Stomach (tissue), 9 donors: Measurements from ENCODE around the gene CD2BP2. TPM values are rescaled to one million over a fixed set of nuclear protein-coding genes. Genes with fewer than 3 reads are reported as not detected.

Experiments
- DNase-seq, 2 donors: peaks; one replicate each; pipeline versions ENCODE4 v3.0.0 to v3.0.0-alpha.2; 2013 to 2019
- H3K27ac ChIP-seq, 5 donors: fragments of 200-600 bp in 4 of 5; sonication (generic) in 4 of 5; one replicate each; pipeline ENCODE4 v1.5.1; 2013 to 2019; ENCODE audit warnings: mild to moderate bottlenecking in 1 of 5, moderate library complexity in 1 of 5
- H3K27me3 ChIP-seq, 3 donors: fragments of 200-600 bp; sonication (generic); one replicate each; pipeline ENCODE4 v1.5.1; 2017 to 2019; ENCODE audit warnings: mixed run types in 1 of 3
- H3K36me3 ChIP-seq, 4 donors: fragments of 200-600 bp; sonication (generic); 1 replicate in 3 of 4; 2 replicates in 1 of 4; pipeline ENCODE4 v1.5.1; 2016 to 2019
- H3K4me1 ChIP-seq, 4 donors: fragments of 200-600 bp; sonication (generic); one replicate each; pipeline ENCODE4 v1.5.1; 2016 to 2019
- H3K4me3 ChIP-seq, 4 donors: fragments of 200-600 bp; sonication (generic) in 3 of 4; one replicate each; pipeline ENCODE4 v1.5.1; 2016 to 2019; ENCODE audit warnings: mild to moderate bottlenecking in 1 of 4
- H3K9me3 ChIP-seq, 4 donors: fragments of 200-600 bp; sonication (generic); one replicate each; pipeline ENCODE4 v1.5.1; 2016 to 2019
- CTCF ChIP-seq, 7 experiments: fragments of 450-650 bp in 4 of 7; fragments of 200-600 bp in 3 of 7; sonication (generic) in 3 of 7; IDR thresholded peaks; one replicate each; pipeline ENCODE4 v1.5.1; 2016 to 2019; ENCODE audit warnings: antibody characterized with exemption in 7 of 7, control low read depth in 2 of 7, mild to moderate bottlenecking in 1 of 7
- EP300 ChIP-seq: sonication (generic); formaldehyde crosslinking; IDR thresholded peaks from one replicate; pipeline ENCODE4 v1.6.1; 2017; ENCODE audit warnings: antibody characterized with exemption
- POLR2A ChIP-seq, 4 donors: fragments of 450-650 bp; IDR thresholded peaks; one replicate each; pipeline ENCODE4 v1.6.1; 2016; ENCODE audit warnings: antibody characterized with exemption in 4 of 4, control low read depth in 2 of 4, mild to moderate bottlenecking in 1 of 4, moderate library complexity in 1 of 4
- POLR2AphosphoS5 ChIP-seq, 3 donors: sonication (generic); formaldehyde crosslinking; IDR thresholded peaks; one replicate each; pipeline ENCODE4 v1.6.1; 2016; ENCODE audit warnings: antibody characterized with exemption in 3 of 3
- WGBS, 5 donors: extraction: QIAGEN DNeasy Blood & Tissue Kit in 3 of 5; methylation state at CpG; one replicate each; pipeline versions ENCODE4 v1.1.5 to v1.1.7; 2013 to 2018; 5-methylcytosine and 5-hydroxymethylcytosine counted together
- intact Hi-C: fragments of 100-400 bp; cut with DNase I; formaldehyde crosslinking; loops from one replicate; pipeline ENCODE4 v1.15.1; 2023; ENCODE audit warnings: low total_unique reads
- polyA plus RNA-seq, 3 donors: library from polyadenylated mRNA; stranded (reverse); fragments of 200-250 nt; gene quantifications; one replicate each; pipeline ENCODE4 v1.2.3, GENCODE V29; 2013
- total RNA-seq, 5 donors: library from RNA; depleted of rRNA; stranded (reverse); fragments of >200 nt; gene quantifications; one replicate each; pipeline versions ENCODE4 v1.1.0 to v1.2.3, GENCODE V29; 2014 to 2016
- donor health status: healthy with polysubstance abuse.
- donor health status: Bipolar disorder and iron deficiency.
- donor health status: healthy.

CD2BP2 gene
- total and polyA plus RNA-seq, 8 donors, result 8.8 to 45.2 (median 27.7) TPM

GRCh38 chr16:30366511-30366910, 11.4 kb upstream of the CD2BP2 start:
- Histone ChIP-seq H3K4me1 (peaks cover 33 to 60% (median 43%) of the 10 kb centered on the region in 4 donors), H3K27me3 (no peaks in the 10 kb centered on the region), H3K36me3 (peaks cover 21 to 54% (median 52%) of the 10 kb centered on the region in 4 donors), H3K27ac (peak overlapping the region in 1 of 5 donors; percentile 39), H3K9me3 (no peaks in the 10 kb centered on the region), H3K4me3 (no peak overlapping the region)
- DNase-seq, result no peak
- 68 to 78% (median 76%) methylated on average over 4 of the region's 4 CpGs for WGBS, 5 donors
- no peak for TF ChIP-seq CTCF (IDR thresholded peaks at IDR 0.05)
- TF ChIP-seq POLR2AphosphoS5 (IDR thresholded peaks at IDR 0.05), result no peak
- TF ChIP-seq EP300, result no peak
- TF ChIP-seq POLR2A (IDR thresholded peaks at IDR 0.05), result no peak
- intact Hi-C loops, result loop anchor here (10.0 kb wide), 1 partner anchor 48 kb away; no protein-coding TSS in a partner anchor

GRCh38 chr16:30365200-30365599, 10.1 kb upstream of the CD2BP2 start:
- Histone ChIP-seq H3K4me3 (no peak overlapping the region), H3K27ac (no peak overlapping the region), H3K4me1 (peaks cover 29 to 55% (median 40%) of the 10 kb centered on the region in 4 donors), H3K9me3 (no peaks in the 10 kb centered on the region), H3K27me3 (no peaks in the 10 kb centered on the region), H3K36me3 (peaks cover 25 to 66% (median 65%) of the 10 kb centered on the region in 4 donors)
- no peak for TF ChIP-seq POLR2A (IDR thresholded peaks at IDR 0.05)
- TF ChIP-seq EP300, result no peak
- no peak for TF ChIP-seq CTCF (IDR thresholded peaks at IDR 0.05)
- TF ChIP-seq POLR2AphosphoS5 (IDR thresholded peaks at IDR 0.05), result no peak
- DNase-seq, result no peak
- WGBS, 5 donors, result 86 to 90% (median 88%) methylated on average over 10 of the region's 10 CpGs
- intact Hi-C loops, result loop anchor here (10.0 kb wide), 1 partner anchor 50 kb away; no protein-coding TSS in a partner anchor

GRCh38 chr16:30361180-30361579, 6.1 kb upstream of the CD2BP2 start:
- DNase-seq, result no peak
- peaks cover 50 to 94% (median 93%) of the 10 kb centered on the region in 4 donors for H3K36me3 ChIP-seq
- H3K9me3 ChIP-seq, result no peaks in the 10 kb centered on the region
- TF ChIP-seq POLR2A (IDR thresholded peaks at IDR 0.05) (no peak), POLR2AphosphoS5 (IDR thresholded peaks at IDR 0.05) (no peak), EP300 (no peak), CTCF (IDR thresholded peaks at IDR 0.05) (no peak)
- intact Hi-C loops, result loop anchor here (10.0 kb wide), 1 partner anchor 54 kb away; no protein-coding TSS in a partner anchor
- no peak overlapping the region for H3K4me3 ChIP-seq
- peaks cover 15 to 38% (median 24%) of the 10 kb centered on the region in 4 donors for H3K4me1 ChIP-seq
- H3K27me3 ChIP-seq, result no peaks in the 10 kb centered on the region
- 93 to 96% (median 95%) methylated on average over 7 of the region's 7 CpGs for WGBS, 5 donors
- no peak overlapping the region for H3K27ac ChIP-seq

- no peak overlapping the region for H3K27ac ChIP-seq
- no peaks in the 10 kb centered on the region for H3K9me3 ChIP-seq
- WGBS, 5 donors, result 51 to 65% (median 54%) methylated on average over 6 of the region's 6 CpGs
- peaks cover 18 to 31% (median 25%) of the 10 kb centered on the region in 4 donors for H3K4me1 ChIP-seq
- H3K36me3 ChIP-seq, result peaks cover 43 to 80% (median 79%) of the 10 kb centered on the region in 4 donors
- no peak for DNase-seq
- intact Hi-C loops, result loop anchor here (10.0 kb wide), 1 partner anchor 55 kb away; no protein-coding TSS in a partner anchor
- no peaks in the 10 kb centered on the region for H3K27me3 ChIP-seq
- no peak overlapping the region for H3K4me3 ChIP-seq
- no peak for TF ChIP-seq POLR2AphosphoS5 (IDR thresholded peaks at IDR 0.05)
- TF ChIP-seq POLR2A (IDR thresholded peaks at IDR 0.05), result no peak
- no peak for TF ChIP-seq EP300
- TF ChIP-seq CTCF (IDR thresholded peaks at IDR 0.05), result no peak
These were observed 4.7 kb upstream of the CD2BP2 start for GRCh38 chr16:30359871-30360170.
